GM12865 (cell line): Measurements from ENCODE around the gene FLVCR1.

Source experiments
- DNase-seq: peaks from one replicate; pipeline ENCODE4 v3.0.0; 2010; ENCODE audit warnings: low read depth
- H3K4me3 ChIP-seq: 2 replicates; pipeline ENCODE4 v1.5.1; 2011; ENCODE audit warnings: mild to moderate bottlenecking, low read depth, low read length, control low read depth
- TF ChIP-seq, protein P1 (sequence below): IDR thresholded peaks from 2 replicates; pipeline ENCODE4 v1.5.1; 2011; ENCODE audit warnings: low read length, control low read depth, low read depth, inconsistent platforms; ENCODE audit not compliant: insufficient read depth; ENCODE audit errors: missing control alignments

FLVCR1 gene

DNA sequence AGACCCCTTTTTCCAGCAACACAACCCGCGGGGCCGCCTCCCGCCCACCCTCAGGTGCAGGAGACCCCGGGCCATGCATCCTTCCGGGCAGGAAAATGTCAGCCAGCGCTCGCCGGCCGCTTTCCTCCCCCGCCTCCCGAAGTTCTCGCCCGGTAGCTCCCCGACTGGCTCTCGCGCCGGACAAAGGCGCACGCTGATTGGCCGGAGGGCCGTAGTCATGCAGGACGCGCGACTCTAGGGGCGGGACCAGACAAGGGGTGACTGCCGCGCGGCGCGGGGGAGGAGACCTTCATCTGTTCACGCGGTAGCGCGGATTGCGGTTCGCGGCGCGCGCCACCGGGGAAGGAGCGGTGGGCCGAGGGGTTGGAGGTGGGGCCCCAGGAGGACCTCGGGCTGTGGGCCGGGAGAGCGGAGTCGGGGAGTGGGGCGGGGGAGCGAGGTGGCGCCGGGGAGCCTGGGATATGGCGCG lies at the start of gene FLVCR1:
TSS of gene FLVCR1 (plus strand) at position 284 of the 469 bp plus-strand sequence. CDS start at position 462, 178 bp downstream.
- H3K4me3 ChIP-seq: peak within 1 kb of the TSS; percentile 73
- peak; percentile 97 for DNase-seq
- TF ChIP-seq, protein P1, sequence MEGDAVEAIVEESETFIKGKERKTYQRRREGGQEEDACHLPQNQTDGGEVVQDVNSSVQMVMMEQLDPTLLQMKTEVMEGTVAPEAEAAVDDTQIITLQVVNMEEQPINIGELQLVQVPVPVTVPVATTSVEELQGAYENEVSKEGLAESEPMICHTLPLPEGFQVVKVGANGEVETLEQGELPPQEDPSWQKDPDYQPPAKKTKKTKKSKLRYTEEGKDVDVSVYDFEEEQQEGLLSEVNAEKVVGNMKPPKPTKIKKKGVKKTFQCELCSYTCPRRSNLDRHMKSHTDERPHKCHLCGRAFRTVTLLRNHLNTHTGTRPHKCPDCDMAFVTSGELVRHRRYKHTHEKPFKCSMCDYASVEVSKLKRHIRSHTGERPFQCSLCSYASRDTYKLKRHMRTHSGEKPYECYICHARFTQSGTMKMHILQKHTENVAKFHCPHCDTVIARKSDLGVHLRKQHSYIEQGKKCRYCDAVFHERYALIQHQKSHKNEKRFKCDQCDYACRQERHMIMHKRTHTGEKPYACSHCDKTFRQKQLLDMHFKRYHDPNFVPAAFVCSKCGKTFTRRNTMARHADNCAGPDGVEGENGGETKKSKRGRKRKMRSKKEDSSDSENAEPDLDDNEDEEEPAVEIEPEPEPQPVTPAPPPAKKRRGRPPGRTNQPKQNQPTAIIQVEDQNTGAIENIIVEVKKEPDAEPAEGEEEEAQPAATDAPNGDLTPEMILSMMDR: no peak

DNA sequence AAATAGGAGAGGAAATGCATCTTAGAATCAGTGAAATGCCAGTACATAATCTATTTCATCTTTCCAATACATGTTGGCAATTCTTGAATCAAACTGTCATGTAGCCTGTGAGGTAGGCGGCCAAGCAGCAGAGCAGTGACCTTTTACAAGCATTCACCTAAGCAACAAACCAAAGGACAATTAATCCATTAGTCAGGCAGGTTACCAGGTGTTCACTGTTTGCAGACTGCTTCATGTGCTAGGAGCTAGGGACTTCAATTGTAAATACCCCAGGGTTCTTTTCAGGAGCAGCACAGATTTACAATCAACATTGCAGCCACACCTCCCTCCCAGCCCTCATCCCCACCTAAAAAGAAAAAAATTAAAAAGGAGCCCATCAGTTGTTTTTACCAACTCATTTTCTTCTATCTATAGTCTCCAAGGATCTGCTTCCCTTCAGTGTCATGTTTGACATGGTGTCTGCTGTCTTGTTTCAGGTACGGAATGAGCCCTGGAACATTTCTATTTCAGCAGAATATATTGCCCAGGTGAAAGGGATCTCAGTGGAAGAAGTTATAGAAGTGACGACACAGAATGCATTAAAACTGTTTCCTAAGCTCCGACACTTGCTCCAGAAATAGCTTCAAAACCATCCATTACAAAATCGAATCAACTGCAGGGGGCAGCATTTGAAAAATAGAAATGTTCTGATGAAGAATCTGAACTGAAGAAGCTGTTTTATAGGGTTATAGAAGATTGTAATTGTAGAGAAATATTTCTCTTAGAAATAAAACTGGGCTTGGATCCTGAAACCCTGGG lies 43.3 kb upstream of the FLVCR1 start:
- no peak for DNase-seq
- no peak overlapping the region for H3K4me3 ChIP-seq
- TF ChIP-seq, protein P1: peak; percentile 11

DNA sequence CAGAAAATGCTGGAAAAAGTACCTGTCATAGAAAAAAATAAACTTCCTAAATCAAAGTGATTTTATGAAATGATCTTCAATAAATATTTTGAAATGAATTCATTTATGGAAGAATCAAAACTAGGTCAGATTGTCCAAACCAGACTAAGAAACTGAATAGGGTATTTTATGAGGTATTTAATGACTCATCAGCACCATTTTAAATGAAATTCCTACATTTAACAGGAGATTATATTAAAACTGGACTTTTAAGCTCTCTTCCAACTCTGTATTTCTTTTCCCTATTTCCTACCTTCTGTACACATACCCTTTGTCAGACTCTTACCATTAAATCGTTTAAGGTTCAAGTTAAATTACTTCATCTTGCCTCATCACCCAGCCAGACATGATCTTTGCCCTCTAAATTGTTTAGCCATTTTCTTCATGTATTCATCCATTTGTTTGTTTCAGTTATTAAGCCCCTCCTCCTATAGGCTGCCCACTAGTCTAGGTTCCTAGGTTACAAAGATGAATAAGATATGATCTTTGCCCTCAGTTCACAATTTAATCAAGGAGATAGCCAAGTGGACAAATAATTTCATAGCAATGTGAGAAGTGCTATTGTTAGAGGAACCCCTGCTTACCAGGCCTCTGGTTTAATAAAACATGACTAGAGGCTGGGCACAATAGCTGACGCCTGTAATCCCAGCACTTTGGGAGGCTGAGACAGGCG lies 41.4 kb upstream of the FLVCR1 start:
- TF ChIP-seq, protein P1: no peak
- no peak overlapping the region for H3K4me3 ChIP-seq
- no peak for DNase-seq

DNA sequence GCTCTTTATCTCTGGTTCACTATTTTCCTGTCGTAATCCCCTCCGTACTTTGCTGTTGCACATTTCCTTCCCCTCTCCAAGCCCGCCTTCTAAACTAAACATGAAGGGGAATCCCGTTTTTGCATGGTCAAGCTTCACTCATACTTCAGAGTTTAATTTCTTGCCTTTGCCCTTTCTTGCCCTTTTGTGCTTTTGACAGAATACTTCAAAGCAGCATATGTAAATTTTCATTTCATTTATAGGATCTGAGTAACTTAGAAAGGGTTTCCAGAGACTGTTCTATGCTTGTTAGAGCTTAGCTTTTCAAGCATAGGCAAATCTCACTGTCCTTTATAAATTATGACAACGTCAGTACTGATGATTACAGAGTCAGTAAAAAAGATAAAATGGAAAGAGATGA lies 38.3 kb upstream of the FLVCR1 start:
- H3K4me3 ChIP-seq: peak overlapping the region; percentile 37
- peak; percentile 72 for DNase-seq
- TF ChIP-seq, protein P1: no peak

- no peak overlapping the region for H3K4me3 ChIP-seq
- TF ChIP-seq, protein P1: no peak
- no peak for DNase-seq
These were observed 37.1 kb upstream of the FLVCR1 start for GRCh38 chr1:212820969-212821368.

GRCh38 chr1:212822956-212823355 lies 35.1 kb upstream of the FLVCR1 start:
- TF ChIP-seq, protein P1: no peak
- H3K4me3 ChIP-seq: no peak overlapping the region
- no peak for DNase-seq
